CD4-positive, alpha-beta T cell treated with Interleukin-2 at 100 ng/mL for 4 hours (primary cell): Measurements from ENCODE around the gene CTNNA2.
"Not testable (repeated sequence)": the region's sequence is repeated elsewhere in the genome, so short reads cannot be mapped to it uniquely, and the experiment has no call there.

Source experiments
- DNase-seq: peaks from one replicate; pipeline ENCODE4 v3.0.0-alpha.2; 2020; ENCODE audit warnings: low spot score

CTNNA2 gene

DNA sequence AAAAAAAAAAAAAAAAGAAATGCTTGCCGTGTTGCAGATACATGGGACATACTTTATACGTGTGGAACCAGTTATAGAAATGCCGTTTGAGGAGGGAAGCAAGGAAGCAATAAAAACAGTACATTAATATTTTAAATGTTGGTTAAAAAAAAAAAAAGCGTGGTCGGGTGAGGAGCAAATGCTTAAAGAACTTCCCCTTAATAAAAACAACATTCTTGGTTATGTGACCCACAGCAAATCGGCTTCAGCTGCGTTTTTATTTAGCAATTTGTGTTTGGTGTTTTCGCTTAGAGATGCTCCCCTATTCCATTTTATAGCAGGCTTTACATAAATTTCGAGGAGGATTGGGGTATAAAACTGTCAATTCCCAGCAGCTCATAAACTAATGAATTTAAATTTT, 568.1 kb downstream of the CTNNA2 start:
- DNase-seq = no peak

- no peak for DNase-seq
These were observed 574.0 kb downstream of the CTNNA2 start for GRCh38 chr2:80086831-80087230.

DNA sequence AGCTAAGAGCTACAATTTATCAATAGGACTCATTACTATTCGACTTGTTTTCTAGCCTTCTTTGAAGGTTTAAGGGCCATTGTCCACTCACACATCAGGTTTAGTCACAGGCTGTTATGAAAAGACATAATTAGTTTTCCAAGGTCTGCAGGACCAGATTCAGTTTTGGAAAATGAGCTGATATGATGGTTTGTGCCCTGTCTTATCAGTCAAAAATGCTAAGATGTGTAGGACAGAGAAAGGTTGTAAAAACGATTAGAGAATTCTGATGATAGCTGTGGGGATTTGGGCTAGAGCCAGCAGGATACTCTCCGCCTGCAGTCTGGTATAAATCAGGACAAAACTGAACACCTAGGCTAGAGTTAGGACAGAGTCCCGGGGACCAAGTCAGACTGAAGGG, 578.4 kb downstream of the CTNNA2 start:
- DNase-seq = no peak

GRCh38 chr2:80092474-80092873, 579.6 kb downstream of the CTNNA2 start:
- DNase-seq = no peak

DNA sequence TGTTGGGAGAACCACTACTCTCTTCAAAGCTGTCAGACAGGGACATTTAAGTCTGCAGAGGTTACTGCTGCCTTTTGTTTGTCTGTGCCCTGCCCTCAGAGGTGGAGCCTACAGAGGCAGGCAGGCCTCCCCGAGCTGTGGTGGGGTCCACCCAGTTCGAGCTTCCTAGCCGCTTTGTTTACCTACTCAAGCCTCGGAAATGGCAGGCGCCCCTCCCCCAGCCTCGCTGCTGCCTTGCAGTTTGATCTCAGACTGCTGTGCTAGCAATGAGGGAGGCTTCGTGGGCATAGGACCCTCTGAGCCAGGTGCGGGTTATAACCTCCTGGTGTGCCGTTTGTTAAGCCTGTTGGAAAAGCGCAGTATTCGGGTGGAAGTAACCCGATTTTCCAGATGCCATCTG, 585.7 kb downstream of the CTNNA2 start:
- not testable (repeated sequence) for DNase-seq

GRCh38 chr2:80102026-80102425, 589.2 kb downstream of the CTNNA2 start:
- no peak for DNase-seq

- DNase-seq = no peak
These were observed 592.3 kb downstream of the CTNNA2 start for GRCh38 chr2:80105015-80105640.

GRCh38 chr2:80111185-80111584, 598.3 kb downstream of the CTNNA2 start:
- DNase-seq = no peak

GRCh38 chr2:80112790-80113189, 599.9 kb downstream of the CTNNA2 start:
- no peak for DNase-seq

GRCh38 chr2:80113399-80113798, 600.5 kb downstream of the CTNNA2 start:
- no peak for DNase-seq

- no peak for DNase-seq
These were observed 602.0 kb downstream of the CTNNA2 start for GRCh38 chr2:80114812-80115211.

DNA sequence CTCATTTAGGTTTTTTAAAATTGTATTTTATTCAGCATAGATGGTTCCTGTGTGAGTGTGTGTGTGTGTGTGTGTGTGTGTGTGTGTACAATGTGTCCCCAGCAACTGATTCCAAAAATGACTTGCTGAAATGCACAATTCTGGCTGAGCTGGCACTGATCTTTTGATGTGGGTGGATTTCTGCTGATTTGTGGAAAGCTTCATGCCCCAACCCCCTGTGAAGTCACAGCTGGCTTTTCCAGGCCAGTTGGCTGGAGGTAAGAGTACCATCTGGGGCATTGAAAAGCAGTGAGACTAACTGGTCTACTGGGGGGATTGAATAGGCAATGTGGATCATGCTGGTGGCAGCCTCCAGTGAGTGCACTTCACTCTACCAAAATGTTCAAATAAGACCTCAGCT, 604.5 kb downstream of the CTNNA2 start:
- no peak for DNase-seq

DNA sequence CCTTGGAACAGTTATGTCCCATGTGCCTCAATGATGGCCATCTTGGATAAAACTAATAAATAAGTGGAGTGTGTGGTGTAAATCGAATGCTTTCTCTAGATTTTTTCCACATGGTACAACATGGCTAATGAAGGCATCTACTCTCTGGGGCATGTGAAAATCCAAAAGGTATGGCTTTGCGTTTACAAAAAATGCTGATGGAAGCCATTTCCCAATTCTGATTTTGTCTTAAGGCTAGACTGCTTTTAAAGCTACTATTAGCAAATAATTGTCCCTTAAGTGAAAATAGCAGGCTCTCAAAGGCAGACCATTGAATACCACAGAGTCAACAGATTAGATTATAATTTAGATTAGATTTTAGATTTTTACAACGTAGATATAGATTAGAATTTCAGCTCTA, 608.0 kb downstream of the CTNNA2 start:
- no peak for DNase-seq

GRCh38 chr2:80122675-80123074, 609.8 kb downstream of the CTNNA2 start:
- DNase-seq = no peak

DNA sequence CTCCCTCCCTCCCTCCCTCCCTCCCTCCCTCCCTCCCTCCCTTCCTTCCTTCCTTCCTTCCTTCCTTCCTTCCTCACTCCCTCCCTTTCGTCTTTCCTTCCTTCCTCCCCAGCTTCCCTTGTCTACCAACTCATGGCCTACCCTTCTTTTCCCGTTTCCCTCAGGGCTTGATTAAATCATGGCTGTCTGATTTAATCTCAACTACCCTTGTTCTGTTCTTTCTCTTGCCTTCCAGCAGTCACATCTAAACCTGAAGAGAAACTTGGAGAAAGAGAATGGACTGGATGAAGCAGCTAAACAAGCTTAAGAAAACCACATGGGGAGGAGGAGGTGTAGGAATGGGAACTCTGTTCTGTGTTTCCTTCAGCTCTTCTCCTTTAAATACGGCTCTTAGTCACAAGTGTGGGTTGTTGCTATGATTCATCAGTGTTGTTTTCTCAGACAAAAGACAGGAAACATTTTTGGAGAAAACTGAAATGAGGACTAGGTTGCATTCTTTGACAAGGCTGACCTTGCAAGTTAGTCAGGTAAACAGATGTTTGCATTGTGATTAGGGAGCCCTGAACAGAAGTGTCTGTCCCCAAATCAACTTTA, 613.8 kb downstream of the CTNNA2 start:
- DNase-seq = no peak

- DNase-seq = no peak
These were observed 615.2 kb downstream of the CTNNA2 start for GRCh38 chr2:80128080-80128479.

- no peak for DNase-seq
These were observed 619.4 kb downstream of the CTNNA2 start for GRCh38 chr2:80132281-80132680.

GRCh38 chr2:80135001-80135400, 622.1 kb downstream of the CTNNA2 start:
- no peak for DNase-seq

DNA sequence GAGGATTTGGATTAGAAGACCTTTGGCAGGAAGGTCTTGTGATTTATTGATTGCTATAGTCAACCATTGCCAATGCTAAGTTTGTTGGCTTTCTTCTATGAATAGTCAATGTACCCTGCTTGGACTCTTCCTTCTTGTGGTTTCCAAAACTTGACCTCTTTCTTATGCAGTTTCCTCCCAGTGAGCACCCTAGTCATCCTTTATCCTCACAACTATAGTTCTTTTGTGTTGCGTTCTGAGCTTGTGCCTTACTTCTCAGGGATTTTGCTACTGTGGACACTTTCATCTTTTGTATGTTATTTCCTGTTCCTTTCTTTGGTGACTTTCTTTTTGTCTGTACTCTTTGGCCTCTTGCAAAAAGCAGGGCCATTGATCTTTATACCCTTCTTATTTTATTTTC, 623.5 kb downstream of the CTNNA2 start:
- no peak for DNase-seq

DNA sequence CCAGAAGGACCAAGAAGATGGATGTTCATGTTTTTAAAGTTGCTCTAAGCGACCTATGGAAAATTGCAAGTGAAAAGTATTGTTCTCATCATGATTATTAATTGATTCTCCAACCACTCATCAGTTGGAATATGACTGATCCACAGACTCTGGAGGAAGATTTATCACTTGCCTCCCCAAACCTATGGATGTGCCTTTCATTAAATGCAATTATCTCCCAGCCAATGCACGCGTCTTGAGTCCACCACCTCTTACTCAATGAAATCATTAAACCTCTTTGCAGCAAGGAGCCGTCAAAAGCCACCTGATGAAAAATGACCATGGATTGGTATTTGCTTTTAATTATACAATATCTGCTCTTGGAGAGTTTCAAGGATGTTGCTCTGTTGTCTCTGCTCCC, 626.1 kb downstream of the CTNNA2 start:
- DNase-seq = no peak

- no peak for DNase-seq
These were observed 628.3 kb downstream of the CTNNA2 start for GRCh38 chr2:80141007-80141726.

GRCh38 chr2:80145499-80145898, 632.6 kb downstream of the CTNNA2 start:
- no peak for DNase-seq

DNA sequence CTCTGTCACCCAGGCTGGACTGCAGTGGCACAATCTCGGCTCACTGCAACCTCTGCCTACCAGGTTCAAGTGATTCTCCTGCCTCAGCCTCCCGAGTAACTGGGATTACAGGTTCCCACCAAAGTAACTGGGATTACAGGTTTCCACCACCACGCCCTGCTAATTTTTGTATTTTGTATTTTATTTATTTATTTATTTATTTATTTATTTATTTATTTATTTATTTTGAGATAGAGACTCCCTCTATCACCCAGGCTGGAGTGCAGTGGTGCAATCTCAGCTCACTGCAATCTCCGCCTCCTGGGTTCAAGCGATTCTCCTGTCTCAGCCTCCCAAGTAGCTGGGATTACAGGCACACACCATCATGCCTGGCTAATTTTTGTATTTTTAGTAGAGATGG, 633.9 kb downstream of the CTNNA2 start:
- DNase-seq = not testable (repeated sequence)

GRCh38 chr2:80147690-80148089, 634.8 kb downstream of the CTNNA2 start:
- no peak for DNase-seq
